Activated CD4-positive, alpha-beta T cell treated with anti-CD3 and anti-CD28 coated beads, Interleukin-2, Interleukin-6, amounts not matched to agents 100 ng/mL and 50 ng/mL, durations not matched to agents 16 hours and 8 hours (primary cell): Measurements from ENCODE around the gene PCDHGB5.
A peak's percentile ranks its signal among the peaks of the same experiment; 100 is the strongest.
"Not testable (repeated sequence)": the region's sequence is repeated elsewhere in the genome, so short reads cannot be mapped to it uniquely, and the experiment has no call there.

Source experiments
- DNase-seq: peaks from one replicate; pipeline ENCODE4 v3.0.0-alpha.2; 2020

PCDHGB5 gene

GRCh38 chr5:141397756-141398551 lies at the start of gene PCDHGB5:
Gene PCDHGB5, plus strand, starts transcription at chr5:141397947. Its CDS starts 181 bp downstream, at chr5:141398128.
- DNase-seq: peak; percentile 58

- peak; percentile 35 for DNase-seq
Measured at GRCh38 chr5:141349917-141350619, 47.7 kb upstream of the PCDHGB5 start, which contains the start of gene PCDHGB1. Gene PCDHGB1, plus strand, starts transcription at chr5:141350099. Its CDS starts 162 bp downstream, at chr5:141350261.

DNA sequence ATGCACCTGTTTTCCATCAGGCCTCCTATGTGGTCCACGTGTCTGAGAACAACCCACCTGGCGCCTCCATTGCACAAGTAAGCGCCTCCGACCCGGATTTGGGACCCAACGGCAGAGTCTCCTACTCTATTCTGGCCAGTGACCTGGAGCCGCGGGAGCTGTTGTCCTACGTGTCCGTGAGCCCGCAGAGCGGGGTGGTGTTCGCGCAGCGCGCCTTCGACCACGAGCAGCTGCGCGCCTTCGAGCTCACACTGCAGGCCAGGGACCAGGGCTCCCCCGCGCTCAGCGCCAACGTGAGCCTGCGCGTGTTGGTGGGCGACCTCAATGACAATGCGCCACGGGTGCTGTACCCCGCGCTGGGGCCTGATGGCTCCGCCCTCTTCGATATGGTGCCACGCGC lies 46.2 kb upstream of the PCDHGB5 start:
- DNase-seq: no peak

DNA sequence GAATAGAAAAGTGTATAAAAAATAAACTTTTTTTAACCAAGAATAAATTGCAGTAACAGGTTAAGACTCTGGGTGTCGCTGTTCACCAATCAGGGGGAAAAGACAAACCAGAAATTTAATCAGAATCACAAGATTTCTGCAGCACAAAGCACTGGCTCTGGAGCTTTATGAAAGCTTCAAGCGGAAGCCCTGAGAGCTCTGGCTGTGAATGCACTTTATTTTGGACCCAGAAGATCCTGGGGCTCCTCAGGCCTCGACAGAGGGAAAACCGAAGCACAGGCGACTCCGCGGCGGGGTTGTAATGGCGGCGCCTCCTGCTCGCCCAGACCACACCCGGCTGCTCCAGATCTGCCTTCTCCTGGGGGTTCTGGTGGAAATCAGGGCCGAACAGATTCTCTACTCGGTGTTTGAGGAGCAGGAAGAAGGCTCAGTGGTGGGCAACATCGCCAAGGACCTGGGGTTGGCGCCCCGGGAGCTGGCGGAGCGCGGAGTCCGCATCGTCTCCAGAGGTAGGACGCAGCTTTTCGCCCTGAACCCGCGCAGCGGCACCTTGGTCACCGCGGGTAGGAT lies 42.8 kb upstream of the PCDHGB5 start, which contains the start of gene PCDHGA4:
Gene PCDHGA4 (plus strand): TSS at position 122 of the 570 bp plus-strand sequence. CDS start 87 bp downstream, at position 209.
- no peak for DNase-seq

DNA sequence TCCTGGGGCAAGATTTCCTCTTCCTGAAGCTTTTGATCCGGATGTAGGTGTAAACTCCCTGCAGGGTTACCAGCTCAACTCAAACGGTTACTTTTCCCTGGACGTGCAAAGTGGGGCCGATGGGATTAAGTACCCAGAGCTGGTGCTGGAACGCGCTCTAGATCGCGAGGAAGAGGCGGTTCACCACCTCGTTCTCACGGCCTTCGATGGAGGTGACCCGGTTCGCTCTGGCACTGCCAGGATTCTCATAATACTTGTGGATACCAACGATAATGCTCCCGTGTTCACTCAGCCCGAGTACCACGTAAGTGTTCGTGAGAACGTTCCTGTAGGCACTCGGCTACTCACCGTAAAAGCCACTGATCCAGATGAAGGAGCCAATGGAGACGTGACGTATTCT lies 42.1 kb upstream of the PCDHGB5 start:
- no peak for DNase-seq

GRCh38 chr5:141356133-141356532 lies 41.6 kb upstream of the PCDHGB5 start:
- DNase-seq: no peak

DNA sequence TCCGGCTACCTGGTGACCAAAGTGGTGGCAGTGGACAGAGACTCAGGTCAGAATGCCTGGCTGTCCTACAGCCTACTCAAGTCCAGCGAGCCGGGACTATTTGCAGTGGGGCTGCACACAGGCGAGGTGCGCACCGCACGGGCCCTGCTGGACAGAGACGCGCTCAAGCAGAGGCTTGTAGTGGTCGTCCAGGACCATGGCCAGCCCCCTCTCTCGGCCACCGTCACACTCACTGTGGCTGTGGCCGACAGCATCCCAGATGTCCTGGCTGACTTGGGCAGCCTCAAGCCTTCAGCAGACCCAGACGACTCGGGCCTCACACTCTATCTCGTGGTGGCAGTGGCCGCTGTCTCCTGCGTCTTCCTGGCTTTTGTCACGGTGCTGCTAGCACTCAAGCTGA lies 40.8 kb upstream of the PCDHGB5 start:
- DNase-seq: no peak

DNA sequence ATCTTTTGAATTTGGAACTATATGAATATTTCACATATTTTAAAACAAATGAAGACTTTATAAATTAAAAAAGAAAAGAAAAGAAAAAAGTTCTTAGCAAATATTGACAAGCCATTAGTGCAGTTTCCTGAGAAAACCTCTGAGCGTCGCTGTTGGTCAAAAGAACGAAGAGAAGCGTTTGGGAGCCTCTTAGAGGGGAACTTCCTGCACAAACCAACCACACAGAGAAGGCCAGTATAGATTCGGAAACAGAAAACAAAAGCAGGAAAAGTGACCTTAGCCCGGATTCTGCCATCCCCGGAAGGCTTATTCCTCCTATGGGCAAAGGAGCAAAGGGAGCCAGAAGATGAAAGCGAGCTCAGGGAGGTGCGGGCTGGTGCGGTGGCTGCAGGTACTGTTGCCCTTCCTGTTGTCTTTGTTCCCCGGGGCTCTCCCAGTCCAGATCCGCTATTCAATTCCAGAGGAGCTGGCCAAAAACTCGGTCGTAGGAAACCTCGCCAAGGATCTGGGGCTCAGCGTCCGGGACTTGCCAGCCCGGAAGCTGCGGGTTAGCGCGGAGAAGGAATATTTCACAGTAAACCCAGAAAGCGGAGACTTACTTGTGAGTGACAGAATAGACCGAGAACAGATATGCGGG lies 37.8 kb upstream of the PCDHGB5 start, which contains the start of gene PCDHGB2:
Gene PCDHGB2 (plus strand): TSS at position 205 of the 637 bp plus-strand sequence. CDS start 142 bp downstream, at position 347.
- DNase-seq: peak; percentile 16

GRCh38 chr5:141360685-141361084 lies 37.1 kb upstream of the PCDHGB5 start:
- no peak for DNase-seq

DNA sequence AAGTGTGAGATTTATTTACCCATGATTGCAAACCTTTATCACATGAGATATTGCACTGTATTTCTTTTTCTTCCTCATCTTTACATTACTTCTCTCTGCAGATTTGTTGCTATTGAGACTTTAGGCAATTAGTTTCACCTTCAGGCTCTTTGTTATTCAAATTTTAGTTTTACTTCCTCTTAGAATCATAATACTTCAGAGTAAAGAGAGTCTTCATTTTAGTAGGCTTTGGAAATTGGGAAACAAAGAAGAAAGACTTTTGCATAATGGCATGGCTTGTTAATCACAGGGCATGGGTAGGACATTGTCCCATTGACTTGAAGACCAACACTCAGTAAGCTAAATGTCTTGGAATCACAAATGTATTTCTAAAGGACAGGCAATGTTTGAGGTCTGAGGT lies 35.0 kb upstream of the PCDHGB5 start:
- no peak for DNase-seq

DNA sequence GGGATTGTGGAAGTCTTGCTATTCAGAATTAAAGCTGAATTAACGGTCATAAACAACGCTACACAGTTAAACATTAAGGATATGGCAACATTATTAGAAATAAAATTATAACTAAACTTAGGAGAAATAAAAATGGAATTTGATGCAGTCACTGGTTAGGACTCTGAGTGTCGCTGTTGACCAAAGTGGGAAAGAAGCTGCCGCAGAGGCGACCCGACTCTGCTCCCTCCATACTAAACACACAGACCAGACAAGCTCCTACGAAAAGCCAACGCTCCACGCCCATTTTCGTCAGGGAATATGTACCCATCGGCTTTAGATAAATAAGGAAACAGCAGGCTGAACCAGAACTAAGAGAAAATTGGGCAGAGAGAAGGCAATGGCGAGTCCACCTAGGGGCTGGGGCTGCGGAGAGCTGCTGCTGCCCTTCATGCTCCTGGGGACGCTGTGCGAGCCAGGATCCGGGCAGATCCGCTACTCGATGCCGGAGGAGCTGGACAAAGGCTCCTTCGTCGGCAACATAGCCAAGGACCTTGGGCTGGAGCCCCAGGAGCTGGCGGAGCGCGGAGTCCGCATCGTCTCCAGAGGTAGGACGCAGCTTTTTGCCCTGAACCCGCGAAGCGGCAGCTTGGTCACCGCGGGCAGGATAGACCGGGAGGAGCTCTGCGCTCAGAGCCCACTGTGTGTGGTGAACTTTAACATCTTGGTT lies 33.6 kb upstream of the PCDHGB5 start, which contains the start of gene PCDHGA5:
Gene PCDHGA5 (plus strand): TSS at position 211 of the 709 bp plus-strand sequence. CDS start 169 bp downstream, at position 380.
- no peak for DNase-seq

- DNase-seq: no peak
Measured at GRCh38 chr5:141366016-141366896, 31.5 kb upstream of the PCDHGB5 start.

DNA sequence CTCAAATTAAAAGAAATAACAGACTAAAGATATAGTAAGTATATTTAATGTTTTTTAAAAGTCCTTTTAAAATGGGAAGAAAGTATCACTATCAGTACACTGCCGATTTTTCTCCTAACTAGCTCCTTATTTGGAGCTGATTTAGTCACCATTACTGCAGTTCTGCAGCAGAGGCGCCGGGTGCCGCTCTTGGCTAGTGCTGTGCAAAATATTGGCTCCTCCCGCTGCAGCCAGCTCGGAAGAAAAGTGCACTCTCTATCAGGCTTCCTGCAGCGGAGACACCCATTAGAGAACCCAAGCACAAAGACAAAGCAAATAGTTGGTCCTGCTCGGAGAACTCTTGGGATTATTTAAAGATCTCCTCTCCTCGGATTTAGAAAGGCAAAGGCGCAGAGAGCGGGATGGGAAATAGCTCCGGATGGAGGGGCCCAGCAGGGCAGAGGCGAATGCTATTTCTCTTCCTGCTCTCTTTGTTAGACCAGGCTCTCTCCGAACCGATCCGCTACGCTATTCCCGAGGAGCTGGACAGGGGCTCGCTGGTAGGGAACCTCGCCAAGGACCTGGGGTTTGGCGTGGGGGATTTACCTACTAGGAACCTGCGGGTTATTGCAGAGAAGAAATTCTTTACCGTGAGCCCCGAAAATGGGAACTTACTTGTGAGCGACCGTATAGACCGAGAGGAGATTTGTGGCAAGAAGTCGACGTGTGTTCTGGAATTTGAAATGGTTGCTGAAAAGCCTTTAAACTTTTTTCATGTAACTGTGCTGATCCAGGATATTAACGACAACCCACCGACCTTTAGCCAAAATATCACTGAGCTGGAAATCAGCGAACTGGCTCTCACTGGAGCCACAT lies 27.5 kb upstream of the PCDHGB5 start, which contains the start of gene PCDHGB3:
Gene PCDHGB3 (plus strand): TSS at position 249 of the 855 bp plus-strand sequence. CDS start 153 bp downstream, at position 402.
- peak; percentile 47 for DNase-seq

DNA sequence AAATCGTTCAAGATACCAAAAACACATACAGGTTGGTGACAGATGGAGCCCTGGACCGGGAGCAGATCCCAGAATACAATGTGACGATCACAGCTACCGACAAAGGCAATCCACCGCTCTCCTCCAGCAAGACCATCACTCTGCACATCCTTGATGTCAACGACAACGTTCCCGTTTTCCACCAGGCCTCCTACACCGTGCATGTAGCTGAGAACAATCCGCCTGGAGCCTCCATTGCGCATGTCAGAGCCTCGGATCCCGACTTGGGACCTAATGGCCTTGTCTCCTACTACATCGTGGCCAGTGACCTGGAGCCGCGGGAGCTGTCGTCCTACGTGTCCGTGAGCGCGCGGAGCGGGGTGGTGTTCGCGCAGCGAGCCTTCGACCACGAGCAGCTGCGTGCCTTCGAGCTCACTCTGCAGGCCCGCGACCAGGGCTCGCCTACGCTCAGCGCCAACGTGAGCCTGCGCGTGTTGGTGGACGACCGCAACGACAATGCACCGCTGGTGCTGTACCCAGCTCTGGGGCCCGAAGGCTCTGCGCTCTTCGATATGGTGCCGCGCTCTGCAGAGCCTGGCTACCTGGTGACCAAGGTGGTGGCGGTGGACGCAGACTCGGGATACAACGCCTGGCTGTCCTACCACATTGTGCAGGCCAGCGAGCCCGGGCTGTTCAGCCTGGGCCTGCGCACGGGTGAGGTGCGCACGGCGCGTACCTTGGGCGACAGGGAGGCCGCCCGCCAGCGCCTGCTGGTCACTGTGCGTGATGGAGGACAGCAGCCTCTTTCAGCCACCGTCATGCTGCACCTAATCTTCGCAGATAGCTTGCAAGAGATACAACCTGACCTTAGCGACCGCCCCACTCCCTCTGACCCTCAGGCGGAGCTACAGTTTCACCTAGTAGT lies 25.9 kb upstream of the PCDHGB5 start:
- DNase-seq: no peak

DNA sequence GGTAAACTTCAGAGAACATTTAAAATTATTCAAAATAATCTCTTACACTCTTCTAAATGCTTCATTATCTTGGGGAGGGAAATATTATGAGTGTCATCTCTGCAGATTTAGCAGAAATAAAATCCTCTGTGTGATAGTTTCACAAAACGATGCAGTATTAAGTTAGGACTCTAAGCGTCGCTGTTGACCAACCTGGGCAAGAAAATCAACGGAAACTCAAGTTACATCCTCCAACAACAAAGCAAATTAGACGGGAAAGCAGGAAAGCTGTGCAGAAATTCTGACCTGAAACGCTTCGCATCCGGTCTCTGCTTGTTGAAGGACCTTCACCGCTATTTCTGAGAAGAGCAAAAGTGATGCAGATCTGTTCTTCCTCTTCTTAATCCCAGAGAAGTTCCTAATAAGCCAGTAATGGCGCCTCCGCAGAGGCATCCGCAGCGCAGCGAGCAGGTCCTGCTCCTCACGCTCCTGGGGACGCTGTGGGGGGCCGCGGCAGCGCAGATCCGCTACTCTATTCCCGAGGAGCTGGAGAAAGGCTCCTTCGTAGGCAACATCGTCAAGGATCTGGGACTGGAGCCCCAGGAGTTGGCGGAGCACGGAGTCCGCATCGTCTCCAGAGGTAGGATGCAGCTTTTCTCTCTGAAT lies 24.0 kb upstream of the PCDHGB5 start, which contains the start of gene PCDHGA6:
Gene PCDHGA6 (plus strand): TSS at position 219 of the 645 bp plus-strand sequence. CDS start 193 bp downstream, at position 412.
- DNase-seq: peak; percentile 6

DNA sequence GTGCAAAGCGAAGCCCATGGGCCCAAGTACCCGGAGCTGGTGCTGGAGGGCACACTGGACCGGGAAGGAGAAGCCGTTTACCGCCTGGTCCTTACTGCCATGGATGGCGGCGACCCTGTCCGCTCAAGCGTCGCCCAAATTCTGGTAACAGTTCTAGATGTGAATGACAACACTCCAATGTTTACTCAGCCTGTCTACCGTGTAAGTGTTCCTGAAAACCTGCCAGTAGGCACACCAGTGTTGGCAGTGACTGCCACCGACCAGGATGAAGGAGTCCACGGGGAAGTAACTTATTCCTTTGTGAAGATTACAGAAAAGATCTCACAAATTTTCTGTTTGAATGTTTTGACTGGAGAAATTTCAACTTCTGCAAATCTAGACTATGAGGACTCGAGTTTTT lies 23.1 kb upstream of the PCDHGB5 start:
- DNase-seq: no peak

GRCh38 chr5:141375444-141376155 lies 22.1 kb upstream of the PCDHGB5 start:
- DNase-seq: not testable (repeated sequence)
